Coronary artery (tissue), 2 donors: ENCODE data around the gene CRYZ.
"Not testable (repeated sequence)": the region's sequence is repeated elsewhere in the genome, so short reads cannot be mapped to it uniquely, and the experiment has no call there.

ENCODE experiments used
- DNase-seq: peaks from one replicate; pipeline ENCODE4 v3.0.0-alpha.2; 2017; ENCODE audit warnings: low spot score
- H3K27ac ChIP-seq, 2 donors: fragments of 200-600 bp; sonication (generic); one replicate each; pipeline ENCODE4 v1.5.1; 2016 to 2019
- H3K4me3 ChIP-seq: fragments of 200-600 bp; sonication (generic); 2 replicates; pipeline ENCODE4 v1.5.1; 2016; ENCODE audit warnings: mild to moderate bottlenecking, moderate library complexity
- TF ChIP-seq, protein P1 (sequence below): fragments of 200-600 bp; sonication (generic); IDR thresholded peaks from one replicate; pipeline ENCODE4 v1.5.1; 2019; ENCODE audit warnings: antibody characterized with exemption

The CRYZ gene

DNA sequence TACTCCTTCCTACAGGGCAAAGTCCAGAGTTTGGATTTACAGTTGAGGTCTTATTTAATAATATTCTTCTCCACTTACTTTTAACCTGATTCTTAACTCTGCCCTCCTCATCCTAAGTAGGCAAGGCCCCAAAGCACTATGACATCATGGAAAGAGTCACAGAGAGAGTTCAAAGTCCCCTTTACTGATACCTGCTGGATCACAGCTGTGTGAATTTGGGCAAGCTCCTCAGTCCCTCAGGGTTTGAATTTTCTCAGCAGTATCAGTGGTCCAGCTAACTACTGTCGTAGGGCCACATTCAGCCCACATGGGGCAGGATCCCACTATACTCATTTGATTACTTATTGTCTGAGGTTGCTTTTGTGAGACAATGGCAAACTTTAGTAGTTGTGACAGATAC lies 16.1 kb upstream of the CRYZ start:
- no peak for DNase-seq
- TF ChIP-seq, protein P1, sequence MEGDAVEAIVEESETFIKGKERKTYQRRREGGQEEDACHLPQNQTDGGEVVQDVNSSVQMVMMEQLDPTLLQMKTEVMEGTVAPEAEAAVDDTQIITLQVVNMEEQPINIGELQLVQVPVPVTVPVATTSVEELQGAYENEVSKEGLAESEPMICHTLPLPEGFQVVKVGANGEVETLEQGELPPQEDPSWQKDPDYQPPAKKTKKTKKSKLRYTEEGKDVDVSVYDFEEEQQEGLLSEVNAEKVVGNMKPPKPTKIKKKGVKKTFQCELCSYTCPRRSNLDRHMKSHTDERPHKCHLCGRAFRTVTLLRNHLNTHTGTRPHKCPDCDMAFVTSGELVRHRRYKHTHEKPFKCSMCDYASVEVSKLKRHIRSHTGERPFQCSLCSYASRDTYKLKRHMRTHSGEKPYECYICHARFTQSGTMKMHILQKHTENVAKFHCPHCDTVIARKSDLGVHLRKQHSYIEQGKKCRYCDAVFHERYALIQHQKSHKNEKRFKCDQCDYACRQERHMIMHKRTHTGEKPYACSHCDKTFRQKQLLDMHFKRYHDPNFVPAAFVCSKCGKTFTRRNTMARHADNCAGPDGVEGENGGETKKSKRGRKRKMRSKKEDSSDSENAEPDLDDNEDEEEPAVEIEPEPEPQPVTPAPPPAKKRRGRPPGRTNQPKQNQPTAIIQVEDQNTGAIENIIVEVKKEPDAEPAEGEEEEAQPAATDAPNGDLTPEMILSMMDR = no peak

DNA sequence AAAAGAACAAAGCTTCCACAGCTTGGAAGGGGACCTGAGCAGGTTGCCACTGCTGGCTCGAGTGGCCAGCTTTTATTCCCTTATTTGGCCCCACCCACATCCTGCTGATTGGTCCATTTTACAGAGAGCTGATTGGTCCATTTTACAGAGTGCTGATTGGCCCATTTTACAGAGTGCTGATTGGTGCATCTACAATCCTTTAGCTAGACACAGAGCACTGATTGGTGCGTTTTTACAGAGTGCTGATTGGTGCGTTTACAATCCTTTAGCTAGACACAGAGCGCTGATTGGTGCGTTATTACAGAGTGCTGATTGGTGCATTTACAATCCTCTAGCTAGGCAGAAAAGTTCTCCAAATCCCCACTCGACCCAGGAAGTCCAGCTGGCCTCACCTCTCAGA lies 12.4 kb upstream of the CRYZ start:
- H3K27ac ChIP-seq, DNase-seq, H3K4me3 ChIP-seq: not testable (repeated sequence)

More for the DNA sequence above, 16.1 kb upstream of the CRYZ start:
- H3K4me3 ChIP-seq = no peak overlapping the region
- H3K27ac ChIP-seq = no peak overlapping the region

DNA sequence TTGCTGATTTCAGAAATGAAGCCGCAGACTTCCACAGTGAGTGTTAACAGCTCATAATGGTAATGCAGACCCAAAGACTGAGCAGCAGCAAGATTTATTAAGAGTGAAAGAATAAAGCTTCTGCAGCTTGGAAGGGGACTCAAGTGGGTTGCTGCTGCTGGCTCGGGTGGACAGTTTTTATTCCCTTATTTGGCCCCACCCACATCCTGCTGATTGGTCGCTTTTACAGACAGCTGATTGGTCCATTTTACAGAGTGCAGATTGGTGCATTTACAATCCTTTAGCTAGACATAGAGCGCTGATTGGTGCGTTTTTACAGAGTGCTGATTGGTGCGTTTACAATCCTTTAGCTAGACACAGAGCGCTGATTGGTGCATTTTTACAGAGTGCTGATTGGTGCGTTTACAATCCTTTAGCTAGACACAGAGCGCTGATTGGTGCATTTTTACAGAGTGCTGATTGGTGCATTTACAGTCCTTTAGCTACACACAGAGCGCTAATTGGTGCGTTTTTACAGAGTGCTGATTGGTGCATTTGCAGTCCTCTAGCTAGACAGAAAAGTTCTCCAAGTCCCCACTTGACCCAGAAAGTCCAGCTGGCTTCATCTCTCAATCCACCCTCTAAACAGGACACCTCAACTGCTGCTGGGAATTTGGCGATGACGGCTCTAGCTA lies 7.6 kb upstream of the CRYZ start:
- H3K4me3 ChIP-seq, DNase-seq, H3K27ac ChIP-seq: not testable (repeated sequence)

DNA sequence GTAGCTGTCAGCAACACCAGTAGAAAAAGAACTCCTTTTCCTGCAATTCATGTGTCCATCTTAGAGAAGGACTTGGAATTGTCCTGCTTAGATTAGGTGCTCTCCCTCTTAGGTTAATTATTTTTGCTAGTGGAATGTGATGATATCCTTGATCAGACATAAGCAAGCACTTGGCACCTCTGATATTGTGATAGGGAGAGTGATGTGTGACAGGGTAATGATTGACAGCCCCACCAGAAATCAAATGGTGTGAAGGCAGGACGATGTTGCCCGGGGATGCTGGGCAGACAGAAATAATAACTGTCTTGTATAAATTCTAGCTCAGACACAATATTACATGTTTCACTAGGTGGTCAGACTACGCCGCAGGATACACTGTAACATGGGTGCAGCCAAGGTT lies 4.5 kb upstream of the CRYZ start:
- Histone ChIP-seq H3K4me3 (no peak overlapping the region), H3K27ac (no peak overlapping the region)
- DNase-seq = no peak
- TF ChIP-seq, protein P1 = no peak

DNA sequence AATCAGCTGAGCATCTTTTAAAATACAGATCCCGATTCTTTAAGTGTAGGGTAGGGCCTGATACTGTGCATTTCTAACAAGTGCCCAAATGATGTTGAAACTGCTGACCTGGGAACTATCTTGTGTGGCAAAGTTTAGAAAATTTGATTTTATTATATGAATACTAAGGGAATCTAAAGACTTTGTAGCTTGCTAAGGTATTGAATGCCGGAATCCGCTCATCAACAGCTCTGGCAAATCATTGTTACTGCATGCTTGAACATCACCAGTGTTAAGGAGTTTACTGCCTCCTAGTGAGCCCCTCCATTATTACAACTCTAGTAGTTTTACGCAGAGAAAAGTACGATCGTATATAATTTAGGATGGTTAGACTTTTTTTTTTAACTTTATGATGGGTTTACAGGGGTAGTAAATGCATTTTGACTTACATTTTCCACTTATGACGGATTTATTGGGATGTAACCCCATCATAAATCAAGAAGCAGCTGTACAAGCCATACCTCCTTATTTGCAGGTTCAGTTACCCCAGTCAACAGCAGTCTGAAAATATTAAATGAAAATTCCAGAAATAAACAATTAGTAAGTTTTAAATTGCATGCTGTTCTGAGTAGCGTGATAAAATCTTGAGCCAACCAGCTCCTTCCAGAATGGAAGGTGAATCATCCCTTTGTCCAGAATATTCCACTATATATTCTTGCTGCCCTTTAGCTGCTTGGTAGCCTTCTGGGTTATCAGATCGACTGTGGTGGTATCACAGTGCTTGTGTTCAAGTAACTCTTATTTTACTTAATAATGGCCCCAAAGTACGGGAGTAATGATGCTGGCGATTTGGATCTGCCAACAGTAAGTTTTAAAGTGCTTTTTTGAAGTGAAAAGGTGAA lies 994 bp upstream of the CRYZ start:
- no peak for DNase-seq
- TF ChIP-seq, protein P1 = peak; percentile 47

DNA sequence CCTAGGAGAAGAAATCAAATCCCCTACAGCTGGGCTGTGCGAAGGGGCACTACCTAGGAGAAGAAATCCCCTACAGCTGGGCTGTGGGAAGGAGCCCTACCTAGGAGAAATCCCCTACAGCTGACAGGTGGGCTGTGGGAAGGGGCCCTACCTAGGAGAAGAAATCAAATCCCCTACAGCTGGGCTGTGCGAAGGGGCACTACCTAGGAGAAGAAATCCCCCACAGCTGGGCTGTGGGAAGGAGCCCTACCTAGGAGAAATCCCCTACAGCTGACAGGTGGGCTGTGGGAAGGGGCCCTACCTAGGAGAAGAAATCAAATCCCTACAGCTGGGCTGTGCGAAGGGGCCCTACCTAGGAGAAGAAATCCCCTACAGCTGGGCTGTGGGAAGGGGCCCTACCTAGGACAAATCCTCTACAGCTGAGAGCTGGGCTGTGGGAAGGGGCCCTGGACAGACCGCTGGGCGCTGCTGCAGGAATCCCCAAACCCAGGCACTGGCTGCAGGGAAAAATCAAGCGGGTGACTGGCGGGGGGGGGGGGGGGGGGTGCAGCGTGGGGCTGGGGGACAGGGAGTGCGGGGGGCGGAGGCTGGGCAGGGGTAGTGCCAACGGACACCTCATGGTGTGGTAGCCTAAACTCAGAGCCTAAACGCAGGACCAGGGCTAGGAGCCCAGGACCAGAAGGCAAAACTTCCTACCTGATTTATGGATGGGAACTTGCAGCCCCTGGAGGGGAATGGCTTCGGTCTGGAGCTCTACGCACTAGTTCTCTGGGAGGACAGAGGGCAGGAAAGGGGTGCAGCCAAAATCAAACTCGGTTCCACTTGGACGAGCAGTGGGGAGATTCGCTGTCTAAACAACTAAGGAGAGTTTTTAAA lies 541 bp downstream of the CRYZ start:
- DNase-seq = not testable (repeated sequence)
- Histone ChIP-seq H3K27ac (peak overlapping the region; percentile 72 to 90), H3K4me3 (peak overlapping the region; percentile 82)

More for the DNA sequence above, 994 bp upstream of the CRYZ start:
- Histone ChIP-seq H3K4me3 (peak overlapping the region; percentile 82), H3K27ac (peak overlapping the region; percentile 72 to 90)

DNA sequence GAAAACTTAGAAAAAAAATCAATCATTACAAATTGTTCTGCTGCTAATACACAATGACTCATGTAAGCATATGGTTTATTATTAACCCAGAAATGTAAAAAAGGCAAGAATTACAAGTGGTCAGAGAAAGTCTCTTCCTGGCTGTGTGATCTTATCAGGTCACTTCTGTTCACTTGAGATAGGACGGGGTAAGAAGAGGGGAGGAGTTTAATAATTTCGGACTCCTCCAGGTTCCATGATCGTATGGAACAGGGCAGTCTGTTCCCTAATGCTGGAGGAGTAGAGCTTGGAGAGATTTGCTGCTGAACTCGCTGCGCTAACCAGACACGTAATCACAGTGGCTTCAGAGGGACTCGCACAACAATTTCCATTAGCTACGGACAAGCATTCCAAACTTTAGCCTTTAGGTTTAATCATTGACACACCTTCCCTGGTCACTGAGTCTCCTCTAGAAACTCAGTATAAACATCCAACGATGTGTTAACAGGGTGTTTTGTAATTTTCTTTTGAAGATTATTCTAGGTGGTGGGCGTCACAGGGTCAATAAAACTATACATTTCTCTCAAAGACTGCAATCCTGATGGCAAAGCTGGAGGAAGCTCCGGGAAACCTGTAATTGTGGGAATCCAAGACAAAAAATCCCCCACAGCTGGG lies 1.3 kb downstream of the CRYZ start:
- no peak overlapping the region for H3K27ac ChIP-seq
- peak overlapping the region; percentile 82 for H3K4me3 ChIP-seq
- DNase-seq = no peak
- TF ChIP-seq, protein P1 = no peak
